ENCODE measurements around the gene PROX1. TPM values are rescaled to one million over a fixed set of nuclear protein-coding genes. Genes with fewer than 3 reads are reported as not detected.

The PROX1 gene
- polyA plus RNA-seq, 1 donor (not counting 4 experiments of a cell fraction or from before 2014, with no cell fraction given), result 0.20 TPM

DNA sequence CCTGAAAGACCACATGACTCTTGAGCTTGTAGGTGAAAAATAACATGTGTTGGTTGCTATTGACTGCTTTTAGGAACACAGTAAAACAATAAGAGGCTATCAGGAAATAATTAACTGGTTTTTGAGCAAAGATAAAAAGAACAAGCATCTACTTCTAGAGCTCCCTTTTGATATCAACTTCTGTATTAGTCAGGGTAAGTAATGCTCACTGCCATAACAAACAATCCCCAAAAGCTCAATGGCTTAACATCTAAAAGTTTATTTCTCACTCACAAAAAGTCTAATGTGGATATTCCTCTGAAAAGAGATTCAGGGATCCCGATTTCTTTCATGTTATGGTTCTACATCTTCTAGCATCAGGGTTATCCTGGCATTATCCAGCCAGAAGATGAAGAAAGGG lies 25.3 kb upstream of the PROX1 start:
- no peaks in the 10 kb centered on the region for H3K36me3 ChIP-seq (ENCODE audit: control insufficient read depth in 2 of 2, extremely low read depth in 1 of 2, insufficient read depth in 2 of 2, low read length in 2 of 2)
- H4K20me1 ChIP-seq (ENCODE audit: control insufficient read depth, extremely low read depth, insufficient read depth, low read length), result no peaks in the 10 kb centered on the region
- no peak overlapping the region for H3K9ac ChIP-seq (ENCODE audit: control insufficient read depth, extremely low read depth, insufficient read depth, low read length)
- H3K27me3 ChIP-seq (ENCODE audit: control insufficient read depth, extremely low read depth, insufficient read depth, low read length), result peaks cover 36% of the 10 kb centered on the region
- no peak for FAIRE-seq
- H3K4me3 ChIP-seq (ENCODE audit: control insufficient read depth in 2 of 3, extremely low read depth in 1 of 3, insufficient read depth in 2 of 3, low read depth in 1 of 3, low read length in 3 of 3), result no peak overlapping the region
- no peak for DNase-seq (ENCODE audit: low read depth, low spot score)
- no peak overlapping the region for H2AFZ ChIP-seq (ENCODE audit: control insufficient read depth, low read length)
- dilution Hi-C loops (cut with MboI; ENCODE audit: extremely low pct_ligation_motif_present, low sequenced_read_pairs), result no loop called here
- no peaks in the 10 kb centered on the region for H3K79me2 ChIP-seq (ENCODE audit: control insufficient read depth, insufficient read depth, low read length)
- TF ChIP-seq EZH2 (IDR thresholded peaks at IDR 0.05; ENCODE audit: low read length), result no peak
- TF ChIP-seq, protein P1, sequence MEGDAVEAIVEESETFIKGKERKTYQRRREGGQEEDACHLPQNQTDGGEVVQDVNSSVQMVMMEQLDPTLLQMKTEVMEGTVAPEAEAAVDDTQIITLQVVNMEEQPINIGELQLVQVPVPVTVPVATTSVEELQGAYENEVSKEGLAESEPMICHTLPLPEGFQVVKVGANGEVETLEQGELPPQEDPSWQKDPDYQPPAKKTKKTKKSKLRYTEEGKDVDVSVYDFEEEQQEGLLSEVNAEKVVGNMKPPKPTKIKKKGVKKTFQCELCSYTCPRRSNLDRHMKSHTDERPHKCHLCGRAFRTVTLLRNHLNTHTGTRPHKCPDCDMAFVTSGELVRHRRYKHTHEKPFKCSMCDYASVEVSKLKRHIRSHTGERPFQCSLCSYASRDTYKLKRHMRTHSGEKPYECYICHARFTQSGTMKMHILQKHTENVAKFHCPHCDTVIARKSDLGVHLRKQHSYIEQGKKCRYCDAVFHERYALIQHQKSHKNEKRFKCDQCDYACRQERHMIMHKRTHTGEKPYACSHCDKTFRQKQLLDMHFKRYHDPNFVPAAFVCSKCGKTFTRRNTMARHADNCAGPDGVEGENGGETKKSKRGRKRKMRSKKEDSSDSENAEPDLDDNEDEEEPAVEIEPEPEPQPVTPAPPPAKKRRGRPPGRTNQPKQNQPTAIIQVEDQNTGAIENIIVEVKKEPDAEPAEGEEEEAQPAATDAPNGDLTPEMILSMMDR (optimal IDR thresholded peaks at IDR 0.05 in 1 of 3, IDR thresholded peaks at IDR 0.05 in 1 of 3, conservative IDR thresholded peaks at IDR 0.05 in 1 of 3; ENCODE audit: extremely low read depth in 1 of 3, insufficient read depth in 2 of 3, low read length in 3 of 3), result no peak
- H3K9me3 ChIP-seq (ENCODE audit: control insufficient read depth, low read depth, low read length), result no peaks in the 10 kb centered on the region
- H3K4me1 ChIP-seq (ENCODE audit: control insufficient read depth, extremely low read depth, insufficient read depth, low read length), result no peaks in the 10 kb centered on the region
- no peaks in the 10 kb centered on the region for H3K9me1 ChIP-seq (ENCODE audit: control insufficient read depth, extremely low read depth, insufficient read depth, low read length)
- no peak overlapping the region for H3K4me2 ChIP-seq (ENCODE audit: control insufficient read depth, extremely low read depth, insufficient read depth, low read depth, low read length)
- H3K27ac ChIP-seq (ENCODE audit: control insufficient read depth, insufficient read depth, low read length), result no peak overlapping the region

DNA sequence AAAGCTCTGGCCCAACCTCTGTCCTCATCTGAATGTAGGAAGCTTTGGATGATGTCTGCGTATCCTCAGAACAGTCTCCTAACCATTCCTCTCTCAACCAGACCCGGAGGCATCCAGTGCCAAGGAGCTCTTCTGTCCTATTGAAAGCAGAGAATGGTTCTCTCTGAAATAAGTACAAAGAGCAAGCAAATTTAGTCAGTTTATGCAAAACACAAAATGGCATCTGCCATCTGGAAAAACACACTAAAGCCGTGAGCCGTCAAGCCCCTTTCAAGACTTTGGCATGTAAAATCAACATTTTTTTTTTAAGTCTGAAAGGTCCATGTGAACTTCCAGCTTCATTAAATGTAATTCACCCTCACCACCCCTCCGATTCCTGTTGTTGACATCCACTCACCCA lies 21.7 kb upstream of the PROX1 start:
- Histone ChIP-seq H3K4me1 (ENCODE audit: control insufficient read depth, extremely low read depth, insufficient read depth, low read length) (no peaks in the 10 kb centered on the region), H3K27ac (ENCODE audit: control insufficient read depth, insufficient read depth, low read length) (no peak overlapping the region), H3K9me3 (ENCODE audit: control insufficient read depth, low read depth, low read length) (no peaks in the 10 kb centered on the region), H3K27me3 (ENCODE audit: control insufficient read depth, extremely low read depth, insufficient read depth, low read length) (peaks cover 32% of the 10 kb centered on the region), H4K20me1 (ENCODE audit: control insufficient read depth, extremely low read depth, insufficient read depth, low read length) (no peaks in the 10 kb centered on the region), H2AFZ (ENCODE audit: control insufficient read depth, low read length) (no peak overlapping the region), H3K4me3 (ENCODE audit: control insufficient read depth in 2 of 3, extremely low read depth in 1 of 3, insufficient read depth in 2 of 3, low read depth in 1 of 3, low read length in 3 of 3) (no peak overlapping the region), H3K9me1 (ENCODE audit: control insufficient read depth, extremely low read depth, insufficient read depth, low read length) (no peaks in the 10 kb centered on the region), H3K4me2 (ENCODE audit: control insufficient read depth, extremely low read depth, insufficient read depth, low read depth, low read length) (no peak overlapping the region), H3K79me2 (ENCODE audit: control insufficient read depth, insufficient read depth, low read length) (no peaks in the 10 kb centered on the region), H3K36me3 (ENCODE audit: control insufficient read depth in 2 of 2, extremely low read depth in 1 of 2, insufficient read depth in 2 of 2, low read length in 2 of 2) (no peaks in the 10 kb centered on the region), H3K9ac (ENCODE audit: control insufficient read depth, extremely low read depth, insufficient read depth, low read length) (no peak overlapping the region)
- dilution Hi-C loops (cut with MboI; ENCODE audit: extremely low pct_ligation_motif_present, low sequenced_read_pairs), result no loop called here
- no peak for DNase-seq (ENCODE audit: low read depth, low spot score)
- peak; percentile 5 for TF ChIP-seq EZH2 (IDR thresholded peaks at IDR 0.05; ENCODE audit: low read length)
- TF ChIP-seq, protein P1 (optimal IDR thresholded peaks at IDR 0.05 in 1 of 3, IDR thresholded peaks at IDR 0.05 in 1 of 3, conservative IDR thresholded peaks at IDR 0.05 in 1 of 3; ENCODE audit: extremely low read depth in 1 of 3, insufficient read depth in 2 of 3, low read length in 3 of 3), result no peak
- no peak for FAIRE-seq

Data from keratinocyte (primary cell).